GM18870 (cell line): ENCODE measurements around the gene PITPNB.

ENCODE experiments used
- ATAC-seq: cut with Tn5 transposase; IDR thresholded peaks from one replicate; pipeline ENCODE4 v1.9.1; 2021; ENCODE audit warnings: moderate library complexity; ENCODE audit not compliant: unreplicated experiment

The PITPNB gene

DNA sequence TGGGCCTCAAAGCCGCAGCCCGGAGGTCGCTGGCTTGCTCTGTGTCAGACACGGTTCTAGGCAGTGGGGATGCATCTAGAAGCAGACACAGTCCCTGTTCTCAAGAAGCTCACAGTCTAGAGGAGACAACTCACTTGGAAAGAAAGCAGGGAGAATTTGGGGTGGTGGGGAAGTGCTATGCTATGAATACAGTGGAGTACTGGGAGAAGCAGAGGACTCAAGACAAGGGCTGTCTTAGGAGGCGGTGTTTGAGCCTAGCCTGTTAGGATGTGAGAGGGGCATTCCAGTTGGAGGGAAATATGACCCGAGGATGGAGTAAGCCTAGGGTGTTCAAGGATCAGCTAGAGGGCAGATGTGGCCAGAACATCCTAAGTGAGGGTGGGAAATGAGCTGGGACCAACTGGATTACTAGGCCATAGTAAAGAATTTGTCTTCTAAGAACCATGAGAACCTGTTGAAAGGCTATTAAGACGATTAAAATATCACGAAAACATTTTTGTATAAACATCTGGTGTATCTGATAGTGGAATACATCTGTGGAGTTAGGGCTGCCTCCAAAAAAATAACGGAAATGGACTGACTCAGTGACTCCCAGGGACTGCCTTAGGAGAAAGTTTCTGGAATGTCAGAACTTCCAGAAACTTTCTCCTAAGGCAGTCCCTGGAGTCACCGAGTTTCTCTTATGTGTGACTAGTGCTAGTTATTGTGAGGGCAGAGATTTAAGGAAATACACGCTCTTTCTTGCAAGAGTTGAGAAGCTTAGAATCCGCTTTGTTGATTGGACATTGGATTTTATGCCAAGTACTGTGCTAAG is 1.1 kb upstream of the PITPNB start:
- peak; percentile 31 for ATAC-seq

DNA sequence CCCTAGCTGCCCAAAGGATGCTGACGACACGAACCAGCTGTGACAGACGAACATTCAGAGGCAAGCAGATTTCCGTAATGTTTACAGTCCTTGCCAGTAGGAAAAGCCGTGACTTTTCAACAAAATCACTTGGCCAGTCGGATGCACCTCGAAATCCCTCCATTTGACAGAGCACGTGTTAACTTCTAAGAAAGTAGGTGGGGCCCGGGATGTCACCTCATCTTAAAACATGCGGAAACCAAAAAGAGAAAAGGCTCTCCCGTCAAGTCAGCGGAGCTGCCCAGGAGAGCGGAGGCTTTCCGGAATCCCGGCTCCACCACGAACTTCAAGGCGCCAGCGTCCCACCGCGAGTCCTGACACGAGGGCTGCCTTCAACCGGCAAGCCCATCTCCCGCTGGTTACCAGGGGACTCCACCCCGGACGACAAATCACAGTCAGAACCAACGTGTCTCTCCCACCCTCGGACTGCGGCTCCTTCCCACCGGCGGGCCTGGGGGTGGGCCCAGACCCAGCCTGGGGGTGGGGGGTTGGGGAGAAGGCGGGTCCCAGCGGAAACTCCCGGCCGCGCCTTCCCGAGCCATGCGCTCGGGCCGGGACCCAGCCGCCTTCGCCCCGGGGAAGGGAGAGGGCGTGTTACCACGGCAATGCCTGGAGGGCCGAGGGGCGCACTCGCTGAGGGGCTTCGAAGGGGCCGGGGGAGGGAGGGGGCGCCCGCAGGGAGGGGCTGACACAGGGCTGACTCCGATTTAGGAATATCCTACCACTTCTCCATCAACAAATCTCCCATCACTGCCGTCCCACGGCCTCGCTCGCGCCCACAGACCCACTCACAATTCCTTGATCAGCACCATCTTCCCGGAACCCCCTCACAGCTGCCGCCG is 475 bp downstream of the PITPNB start:
- no peak for ATAC-seq

DNA sequence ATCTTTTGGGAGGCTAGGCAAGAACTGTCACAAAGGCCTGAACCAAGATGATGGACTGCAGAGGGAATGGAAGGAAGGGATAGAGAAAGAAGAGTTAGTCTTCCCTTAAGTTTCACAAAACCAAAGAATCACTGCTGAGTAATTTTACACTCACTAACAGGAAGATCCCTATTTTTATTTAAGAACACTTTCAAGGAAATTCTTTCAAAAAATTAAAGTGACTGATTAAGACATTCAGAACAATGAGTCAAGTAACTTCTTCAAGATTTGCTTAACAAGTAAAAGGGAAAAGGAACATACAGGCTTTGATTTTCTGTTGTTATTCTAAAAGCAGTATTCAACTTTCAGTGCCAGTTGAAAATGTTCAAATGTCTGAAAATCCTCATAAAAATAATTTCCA is 3.1 kb downstream of the PITPNB start:
- ATAC-seq: no peak

DNA sequence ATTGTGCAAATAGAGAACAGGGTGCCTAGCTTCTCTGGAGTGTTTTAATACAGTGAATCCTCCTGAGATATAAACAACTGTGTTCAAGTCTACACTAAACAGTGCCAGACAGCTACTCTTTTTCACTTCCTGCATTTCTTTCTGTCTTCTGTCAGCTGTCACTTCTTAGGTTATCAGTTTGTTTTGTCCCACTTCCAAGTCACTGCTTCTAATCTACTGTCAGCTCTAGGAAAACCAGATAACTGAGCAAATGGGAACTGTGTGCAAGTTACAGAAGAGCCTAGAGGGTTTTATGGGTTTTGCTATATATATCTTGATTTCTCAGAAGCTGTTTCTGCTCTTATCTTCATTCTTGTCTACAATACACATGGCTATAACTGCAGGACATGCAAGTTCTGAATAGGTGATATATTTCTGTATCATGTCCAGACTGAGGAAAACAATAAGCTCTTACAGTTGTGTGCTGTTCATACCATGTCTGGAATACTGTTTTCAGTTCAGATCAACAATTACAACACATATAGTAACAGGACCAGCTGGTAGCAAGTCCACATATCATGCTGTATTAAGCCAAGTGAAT is 5.8 kb downstream of the PITPNB start:
- ATAC-seq: no peak

DNA sequence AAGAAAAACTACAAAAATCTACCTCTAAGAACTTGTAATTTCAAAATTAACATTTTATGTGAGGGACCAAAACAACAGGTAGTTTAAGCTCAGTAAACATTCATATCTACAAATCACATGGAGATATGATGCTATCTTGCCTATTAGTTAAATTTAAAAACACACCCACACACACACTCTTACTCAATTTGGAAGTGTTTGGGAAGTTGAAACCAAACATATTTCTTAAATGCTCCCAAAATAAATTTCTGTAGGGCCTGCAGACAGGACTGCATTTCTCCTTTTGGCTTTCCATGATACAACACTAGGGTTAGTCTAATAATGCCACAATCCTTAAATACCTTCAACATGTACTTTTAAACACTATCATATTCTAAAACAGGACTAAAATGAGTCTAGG is 7.0 kb downstream of the PITPNB start:
- no peak for ATAC-seq

DNA sequence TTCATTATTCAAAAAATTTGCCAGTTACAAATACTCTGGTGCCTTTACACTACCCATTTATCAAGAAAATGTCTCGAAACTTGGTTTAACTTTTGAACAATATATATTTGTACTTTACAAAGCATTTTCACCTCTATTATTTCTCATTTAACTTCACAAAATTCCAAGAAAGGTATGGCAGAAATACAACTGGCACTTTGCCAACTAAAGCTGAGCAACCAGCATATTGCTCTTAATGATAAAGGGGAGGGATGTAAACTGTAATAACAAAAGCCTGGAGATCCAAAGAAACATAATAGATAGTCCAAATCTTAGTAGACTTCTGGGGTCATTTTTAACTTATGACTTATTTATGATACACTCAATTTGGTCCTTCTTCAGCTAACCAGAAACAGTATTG is 7.7 kb downstream of the PITPNB start:
- no peak for ATAC-seq

DNA sequence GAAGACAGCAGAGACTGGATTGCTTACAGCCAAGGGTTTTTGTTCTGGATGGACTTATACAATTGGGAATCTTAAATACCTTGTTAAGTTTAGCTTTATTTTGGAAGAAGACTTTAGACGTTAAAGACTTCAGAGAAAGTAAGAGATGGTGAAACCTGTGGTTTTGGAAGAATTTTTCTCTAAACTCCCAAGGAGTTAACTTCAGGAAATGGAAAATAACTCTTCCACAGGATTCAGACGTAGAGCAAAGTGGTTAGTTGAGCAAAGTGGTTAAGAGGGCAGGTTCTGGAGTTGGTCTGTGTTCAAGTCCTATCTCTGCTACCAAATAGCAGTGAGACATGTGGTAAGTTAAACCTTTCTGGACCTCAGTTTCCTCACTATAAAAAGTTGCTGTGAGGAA is 12.8 kb downstream of the PITPNB start:
- ATAC-seq: no peak

DNA sequence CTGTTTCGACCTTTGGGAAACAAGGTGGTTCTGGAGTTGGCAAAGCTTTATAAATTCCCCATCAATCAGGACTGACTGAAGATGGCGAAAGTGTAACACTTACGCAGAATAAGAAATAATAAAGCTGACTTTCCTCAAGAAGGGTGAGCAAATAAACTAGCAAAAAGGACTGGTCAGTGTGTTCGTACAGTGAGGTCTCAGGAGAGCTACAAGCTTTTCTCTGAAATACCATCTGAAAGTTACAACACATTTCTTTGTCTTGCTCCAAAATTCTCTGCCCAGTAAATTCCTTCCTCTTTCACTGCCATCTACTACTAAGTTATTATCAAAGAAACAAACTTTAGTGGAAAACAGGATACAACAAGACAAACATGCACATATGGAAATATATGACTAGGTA is 13.4 kb downstream of the PITPNB start:
- no peak for ATAC-seq

DNA sequence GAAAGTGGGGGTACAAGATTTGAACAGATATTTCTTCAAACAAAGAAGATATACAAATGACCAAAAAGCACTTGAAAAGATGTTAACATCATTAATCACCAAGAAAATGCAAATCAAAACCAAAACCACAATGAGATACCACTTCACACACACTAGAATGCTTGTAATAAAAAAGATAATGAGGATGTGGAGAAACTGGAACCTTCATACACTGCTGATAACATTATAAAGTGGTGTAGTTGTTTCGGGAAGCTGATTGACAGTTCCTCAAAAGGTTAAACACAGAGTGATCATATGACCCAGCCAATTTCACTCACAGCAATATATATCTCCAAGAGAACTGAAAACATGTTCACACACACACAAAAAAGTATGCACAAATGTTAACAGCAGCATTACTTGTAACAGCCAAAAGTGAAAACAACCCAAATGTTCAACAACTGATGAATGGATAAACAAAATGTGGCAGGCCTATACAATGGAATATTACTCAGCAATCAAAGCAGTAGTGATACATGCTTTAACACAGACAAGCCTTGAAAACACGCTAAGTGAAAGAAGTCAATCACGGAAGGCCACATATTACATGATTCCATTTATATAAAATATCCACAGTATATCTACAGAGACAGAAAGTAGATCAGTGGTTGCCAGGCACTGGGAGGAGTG is 15.1 kb downstream of the PITPNB start:
- no peak for ATAC-seq

DNA sequence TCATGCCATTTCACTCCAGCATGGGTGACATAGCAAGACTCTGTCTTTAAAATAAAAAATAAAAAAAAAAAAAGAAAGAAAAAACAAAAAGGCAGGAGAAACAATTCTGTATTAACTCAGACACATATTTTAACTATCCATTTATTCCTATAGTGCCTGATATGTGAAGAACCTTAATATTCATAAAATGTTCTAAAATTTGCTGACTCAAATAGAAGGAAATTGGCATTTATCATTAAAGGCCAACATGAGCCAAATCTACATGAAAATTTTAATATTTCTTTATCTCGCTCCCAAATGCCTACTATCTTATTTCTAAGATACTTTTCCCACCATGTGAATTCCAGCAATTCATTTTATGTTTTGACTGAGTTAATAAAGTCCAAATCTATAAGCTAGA is 18.9 kb downstream of the PITPNB start:
- no peak for ATAC-seq

DNA sequence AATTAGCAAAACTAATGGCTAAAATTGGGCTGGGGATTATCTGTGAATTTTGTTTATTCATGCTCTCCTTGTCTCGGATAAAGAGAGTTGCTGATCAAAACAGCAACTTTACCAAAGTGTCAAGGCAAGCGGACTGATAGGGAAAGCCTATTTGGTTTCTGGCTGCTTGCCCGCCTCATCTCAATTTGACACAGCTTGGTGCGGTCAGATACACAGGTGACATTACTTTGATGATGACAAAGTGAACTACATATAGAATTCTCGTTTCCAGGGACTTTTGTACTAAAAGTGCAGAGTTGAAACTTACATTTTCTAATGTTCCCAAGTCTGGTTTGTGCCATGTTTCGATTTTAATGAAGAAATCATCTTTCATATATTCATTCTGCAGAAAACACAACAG is 22.8 kb downstream of the PITPNB start:
- ATAC-seq: no peak

DNA sequence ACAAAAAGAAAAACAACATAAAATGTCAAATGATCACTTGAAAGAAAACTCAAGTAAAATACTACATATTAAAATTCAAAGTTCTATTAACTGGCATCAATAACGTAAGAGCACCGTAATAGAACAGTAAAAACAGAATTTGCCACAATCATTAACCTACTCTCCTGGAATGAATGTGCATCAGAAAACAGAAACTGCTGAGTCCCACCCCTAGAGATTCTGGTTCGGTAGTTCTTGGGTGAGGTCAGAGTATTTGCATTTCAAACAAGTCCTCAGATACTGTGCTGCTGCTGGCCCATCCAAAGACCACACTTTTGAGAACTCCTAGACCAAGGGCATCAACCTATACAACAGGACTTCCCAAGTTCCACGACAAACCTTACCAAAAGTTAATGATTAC is 23.5 kb downstream of the PITPNB start:
- peak; percentile 91 for ATAC-seq

DNA sequence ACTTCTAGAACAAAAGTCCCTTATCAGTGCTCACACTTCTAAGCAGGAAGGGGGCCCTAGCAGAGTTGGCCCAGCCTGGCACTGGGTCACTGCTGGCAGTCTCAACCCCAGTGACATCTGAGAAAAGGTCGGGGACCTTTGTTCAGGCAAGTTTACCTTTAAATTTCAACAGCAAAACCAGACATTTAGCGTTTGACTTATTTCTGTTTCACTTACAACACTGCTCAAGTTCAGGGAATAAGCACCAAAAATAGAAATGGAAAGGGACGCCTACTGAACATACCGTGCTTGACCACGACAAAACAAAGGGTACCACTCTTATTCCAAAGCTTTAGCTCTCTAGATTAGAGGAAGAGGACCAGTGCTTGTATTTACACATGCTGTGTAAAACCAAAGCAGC is 26.2 kb downstream of the PITPNB start:
- ATAC-seq: no peak

DNA sequence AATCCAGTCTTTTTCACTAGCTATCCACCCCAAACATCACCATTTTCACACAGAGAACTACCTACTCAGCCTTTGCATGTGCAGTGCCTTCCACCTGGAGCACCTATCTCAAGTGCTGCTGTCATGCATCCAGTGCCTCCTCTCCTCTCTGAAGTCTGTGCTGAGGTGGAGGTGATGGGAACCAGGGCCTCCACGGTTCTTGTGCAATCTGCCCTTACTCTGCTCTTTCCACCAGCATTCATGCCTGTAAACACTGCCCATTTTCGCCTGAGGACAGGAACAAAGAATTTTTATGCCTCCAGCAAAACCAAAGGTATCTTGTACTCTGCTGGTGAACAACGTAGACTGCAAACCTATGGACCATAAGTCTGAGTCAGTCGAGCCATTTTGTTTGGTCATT is 27.0 kb downstream of the PITPNB start:
- no peak for ATAC-seq

DNA sequence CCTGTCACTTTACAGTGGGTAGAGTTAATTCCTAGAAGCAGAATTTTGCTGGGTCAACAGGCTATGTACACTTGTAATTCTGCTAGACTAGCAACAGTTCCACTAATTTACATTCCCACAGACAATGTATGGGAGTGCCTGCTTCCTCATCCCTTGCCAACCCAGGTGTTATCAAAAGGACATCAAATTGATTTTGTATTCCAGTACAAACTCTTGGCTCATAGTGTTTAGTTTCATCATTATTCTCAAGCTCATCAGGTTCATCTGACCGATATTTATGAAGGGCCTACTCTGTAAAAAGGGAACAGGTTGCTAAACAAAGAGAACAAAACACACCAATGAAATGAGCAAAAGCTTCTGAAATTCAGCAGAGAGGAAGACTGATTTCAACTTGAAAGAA is 30.7 kb downstream of the PITPNB start:
- ATAC-seq: no peak

DNA sequence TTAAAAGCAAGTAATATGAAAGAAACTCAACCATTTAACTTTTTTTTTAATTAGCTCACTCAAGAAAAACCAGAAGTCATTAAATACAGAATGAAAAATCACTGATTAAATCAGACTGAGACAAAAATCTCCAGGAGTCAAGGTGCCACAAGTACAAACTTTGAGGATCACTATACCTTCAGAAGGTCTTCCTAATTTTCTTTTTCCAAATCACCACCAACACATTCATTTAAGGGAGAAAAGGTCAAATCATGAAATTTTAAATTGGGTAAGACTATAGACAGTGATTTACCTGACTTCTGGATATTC is 32.3 kb downstream of the PITPNB start:
- no peak for ATAC-seq

DNA sequence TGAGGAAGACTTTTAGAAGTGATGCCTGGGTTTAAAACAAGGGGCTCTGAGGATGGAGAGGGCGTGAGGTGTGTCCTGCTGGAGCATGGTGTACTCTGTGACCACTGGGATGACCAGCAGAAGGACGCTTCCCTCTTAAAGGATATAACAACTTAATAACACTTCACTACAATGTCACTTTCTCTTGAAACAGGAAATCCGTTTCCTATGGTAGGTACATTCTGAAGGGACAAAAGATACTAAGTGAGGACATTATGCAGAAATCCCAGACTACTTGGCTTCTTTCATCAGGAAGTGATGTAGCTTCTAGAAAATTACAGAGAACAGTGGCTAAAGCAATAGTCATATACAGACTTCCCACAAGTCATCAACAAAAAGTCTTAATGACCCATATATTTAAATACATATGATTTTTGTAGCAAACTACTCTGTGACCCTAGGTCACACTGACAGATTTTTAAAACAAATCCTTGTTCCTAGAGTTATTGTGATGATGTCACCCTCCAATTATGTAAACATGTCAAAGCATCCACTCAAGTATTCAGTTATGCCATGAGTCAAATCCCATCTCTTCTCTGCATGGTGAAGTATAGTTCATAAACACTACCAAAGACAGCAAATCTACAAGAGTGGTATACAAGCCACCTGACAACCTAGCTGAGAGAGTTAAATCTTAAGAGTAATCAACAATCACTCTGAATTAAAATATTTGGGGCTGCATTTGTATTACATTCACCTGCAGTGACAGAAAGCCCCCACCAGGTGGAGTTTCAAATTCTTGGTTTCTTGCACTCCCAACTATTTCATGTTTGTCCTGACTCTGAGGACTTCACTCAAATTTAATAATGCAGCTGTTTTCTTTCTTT is 32.8 kb downstream of the PITPNB start:
- ATAC-seq: no peak

DNA sequence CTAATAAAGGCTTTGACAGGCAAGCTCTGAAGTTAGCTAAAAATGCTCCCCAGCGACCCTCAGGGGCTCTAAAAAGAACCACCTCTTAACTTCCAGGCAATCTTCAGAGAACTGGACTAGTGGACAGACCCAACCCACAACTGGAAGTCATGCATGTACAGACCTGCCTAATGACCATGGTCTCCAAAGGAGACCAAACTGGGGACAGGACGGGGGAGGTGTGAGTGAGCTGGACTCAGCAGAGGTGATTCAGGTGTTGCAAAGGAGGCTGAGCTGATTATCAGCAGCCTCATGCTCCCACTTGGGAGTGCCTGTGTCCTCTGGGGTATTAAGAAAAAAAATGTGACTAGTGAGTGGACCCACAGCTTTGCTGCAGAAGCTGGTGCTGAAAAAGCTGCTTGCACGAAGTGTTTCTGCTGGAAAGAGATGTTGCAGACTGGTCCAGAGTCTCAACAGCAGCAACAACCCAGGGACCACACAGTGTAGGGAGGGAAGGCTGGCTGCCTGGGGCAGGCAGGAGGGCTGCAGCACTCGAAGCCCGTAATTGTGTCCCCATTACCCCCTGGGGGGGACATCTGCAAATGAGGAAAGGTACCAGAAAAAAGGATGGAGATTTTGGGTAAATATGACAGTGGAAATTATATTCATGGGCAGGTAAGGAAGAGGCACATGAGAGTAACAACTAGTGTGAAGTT is 35.3 kb downstream of the PITPNB start:
- ATAC-seq: no peak

DNA sequence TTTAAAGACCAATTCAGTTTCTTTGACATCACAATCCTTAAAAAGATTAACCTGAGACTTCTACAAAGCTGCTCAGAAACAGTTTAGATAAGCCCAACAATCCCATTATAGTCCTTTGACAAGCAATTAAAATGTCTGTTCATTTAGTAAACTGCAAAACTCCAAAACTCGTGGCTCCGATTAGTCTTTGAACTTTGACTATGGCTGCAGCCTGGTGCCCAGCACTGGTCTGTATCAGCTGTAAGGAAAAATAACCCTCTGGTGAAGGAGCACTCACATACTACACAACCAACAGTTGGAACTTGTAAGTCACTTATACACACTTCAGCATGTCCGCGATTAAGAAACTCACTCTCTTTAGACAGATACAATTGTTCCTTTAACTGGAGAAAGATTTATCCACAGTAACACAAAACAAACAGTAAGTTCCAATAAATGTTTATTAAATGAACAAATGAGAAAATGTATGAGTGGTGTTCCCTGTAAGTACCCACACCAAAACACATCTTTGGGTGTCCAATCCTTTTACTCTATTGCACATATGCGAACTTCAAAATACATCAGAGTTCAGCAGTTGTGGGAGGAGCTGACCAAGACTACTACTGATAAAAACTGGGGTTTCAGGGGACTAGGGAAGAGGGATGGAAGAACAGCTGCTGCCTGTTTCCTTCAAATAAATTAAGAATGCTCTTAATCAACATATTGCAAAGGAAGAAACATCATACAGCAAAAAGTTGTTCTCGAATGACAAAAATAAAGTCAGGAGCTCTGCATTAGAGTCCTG is 36.4 kb downstream of the PITPNB start:
- ATAC-seq: no peak
